HG02588 (cell line): Measurements from ENCODE around the gene KIRREL2.

Experiments
- ATAC-seq: cut with Tn5 transposase; IDR thresholded peaks from one replicate; pipeline ENCODE4 v1.9.1; 2021; ENCODE audit warnings: mild to moderate bottlenecking, moderate library complexity; ENCODE audit not compliant: unreplicated experiment

KIRREL2 gene

GRCh38 chr19:35844482-35845214 is 12.1 kb upstream of the KIRREL2 start:
- ATAC-seq = no peak

- no peak for ATAC-seq
These were observed 11.3 kb upstream of the KIRREL2 start for GRCh38 chr19:35845215-35846037.

GRCh38 chr19:35846038-35846668 is 10.6 kb upstream of the KIRREL2 start:
- no peak for ATAC-seq

GRCh38 chr19:35847911-35848310 is 8.8 kb upstream of the KIRREL2 start:
- no peak for ATAC-seq

- no peak for ATAC-seq
These were observed 8.2 kb upstream of the KIRREL2 start for GRCh38 chr19:35848486-35848885.

GRCh38 chr19:35848919-35849505 is 7.7 kb upstream of the KIRREL2 start:
- ATAC-seq = no peak

- no peak for ATAC-seq
These were observed 5.3 kb upstream of the KIRREL2 start for GRCh38 chr19:35851213-35852028.

GRCh38 chr19:35852029-35852780 is 4.5 kb upstream of the KIRREL2 start, which contains the start of gene NPHS1:
Gene NPHS1 (minus strand): TSS chr19:35852504. CDS start chr19:35851837, 667 bp downstream.
- no peak for ATAC-seq

GRCh38 chr19:35853038-35853756 is 3.5 kb upstream of the KIRREL2 start:
- ATAC-seq = no peak

GRCh38 chr19:35858311-35858710 is 1.6 kb downstream of the KIRREL2 start:
- ATAC-seq = no peak

- no peak for ATAC-seq
These were observed 2.7 kb downstream of the KIRREL2 start for GRCh38 chr19:35859414-35859813.

- no peak for ATAC-seq
These were observed 3.7 kb downstream of the KIRREL2 start for GRCh38 chr19:35860436-35860817.

- ATAC-seq = no peak
These were observed 4.3 kb downstream of the KIRREL2 start for GRCh38 chr19:35860818-35861639.

- no peak for ATAC-seq
These were observed 5.0 kb downstream of the KIRREL2 start for GRCh38 chr19:35861640-35862160.

GRCh38 chr19:35862528-35862927 is 5.8 kb downstream of the KIRREL2 start:
- no peak for ATAC-seq

- no peak for ATAC-seq
These were observed 6.3 kb downstream of the KIRREL2 start for GRCh38 chr19:35863018-35863417.

GRCh38 chr19:35868172-35868822 is 11.6 kb downstream of the KIRREL2 start, which contains the start of gene APLP1:
Gene APLP1 (plus strand): TSS chr19:35868574. CDS start chr19:35868637, 63 bp downstream.
- peak; percentile 44 for ATAC-seq
